GM13977 (cell line): ENCODE data around the gene RASSF5.
"Not testable (repeated sequence)": the region's sequence is repeated elsewhere in the genome, so short reads cannot be mapped to it uniquely, and the experiment has no call there.

Experiments used
- DNase-seq: peaks from one replicate; pipeline ENCODE4 v3.0.0; 2012; ENCODE audit warnings: low spot score
- in situ Hi-C: fragments of 300-500 bp; cut with MboI; formaldehyde crosslinking; loops from one replicate; pipeline ENCODE4 v1.12.0; 2022; ENCODE audit warnings: low sequenced_read_pairs, low pct_unique_long_range_greater_than_20kb, mixed read lengths, inconsistent platforms; ENCODE audit not compliant: unreplicated experiment
- TF ChIP-seq, protein P1 (sequence below): IDR thresholded peaks from 2 replicates; pipeline ENCODE4 v1.5.1; 2012; ENCODE audit warnings: mild to moderate bottlenecking, control low read depth; ENCODE audit not compliant: insufficient read depth; ENCODE audit errors: extremely low read depth, missing control alignments

Gene RASSF5

GRCh38 chr1:206480211-206480610 lies 27.1 kb upstream of the RASSF5 start:
- TF ChIP-seq, protein P1, sequence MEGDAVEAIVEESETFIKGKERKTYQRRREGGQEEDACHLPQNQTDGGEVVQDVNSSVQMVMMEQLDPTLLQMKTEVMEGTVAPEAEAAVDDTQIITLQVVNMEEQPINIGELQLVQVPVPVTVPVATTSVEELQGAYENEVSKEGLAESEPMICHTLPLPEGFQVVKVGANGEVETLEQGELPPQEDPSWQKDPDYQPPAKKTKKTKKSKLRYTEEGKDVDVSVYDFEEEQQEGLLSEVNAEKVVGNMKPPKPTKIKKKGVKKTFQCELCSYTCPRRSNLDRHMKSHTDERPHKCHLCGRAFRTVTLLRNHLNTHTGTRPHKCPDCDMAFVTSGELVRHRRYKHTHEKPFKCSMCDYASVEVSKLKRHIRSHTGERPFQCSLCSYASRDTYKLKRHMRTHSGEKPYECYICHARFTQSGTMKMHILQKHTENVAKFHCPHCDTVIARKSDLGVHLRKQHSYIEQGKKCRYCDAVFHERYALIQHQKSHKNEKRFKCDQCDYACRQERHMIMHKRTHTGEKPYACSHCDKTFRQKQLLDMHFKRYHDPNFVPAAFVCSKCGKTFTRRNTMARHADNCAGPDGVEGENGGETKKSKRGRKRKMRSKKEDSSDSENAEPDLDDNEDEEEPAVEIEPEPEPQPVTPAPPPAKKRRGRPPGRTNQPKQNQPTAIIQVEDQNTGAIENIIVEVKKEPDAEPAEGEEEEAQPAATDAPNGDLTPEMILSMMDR, result no peak
- DNase-seq, result no peak
- in situ Hi-C loops, result no loop called here

GRCh38 chr1:206482611-206483010 lies 24.7 kb upstream of the RASSF5 start:
- no peak for DNase-seq
- in situ Hi-C loops, result no loop called here
- TF ChIP-seq, protein P1, result no peak

DNA sequence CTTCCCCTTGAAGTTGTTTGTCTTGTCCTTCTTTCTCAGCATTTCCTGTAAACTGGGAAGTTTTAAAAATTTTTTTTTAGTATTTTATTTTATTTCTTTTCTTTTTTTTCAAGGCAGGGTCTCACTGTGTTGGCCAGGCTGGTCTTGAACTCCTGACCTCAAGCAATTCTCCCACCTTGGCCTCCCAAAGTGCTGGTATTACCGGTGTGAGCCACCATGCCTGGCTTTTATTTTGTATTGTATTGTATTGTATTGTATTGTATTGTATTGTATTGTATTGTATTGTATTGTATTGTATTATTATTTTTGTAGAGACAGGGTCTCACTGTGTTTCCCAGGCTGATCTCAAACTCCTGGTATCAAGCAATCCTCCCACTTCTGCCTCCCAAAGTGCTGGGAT lies 23.5 kb upstream of the RASSF5 start:
- DNase-seq, in situ Hi-C loops: not testable (repeated sequence)

- in situ Hi-C loops, result loop anchor here (5.0 kb wide), 1 partner anchor 107 kb away; no protein-coding TSS in a partner anchor
- DNase-seq, result no peak
- TF ChIP-seq, protein P1, result no peak
Observed at GRCh38 chr1:206484901-206485300, 22.4 kb upstream of the RASSF5 start.

DNA sequence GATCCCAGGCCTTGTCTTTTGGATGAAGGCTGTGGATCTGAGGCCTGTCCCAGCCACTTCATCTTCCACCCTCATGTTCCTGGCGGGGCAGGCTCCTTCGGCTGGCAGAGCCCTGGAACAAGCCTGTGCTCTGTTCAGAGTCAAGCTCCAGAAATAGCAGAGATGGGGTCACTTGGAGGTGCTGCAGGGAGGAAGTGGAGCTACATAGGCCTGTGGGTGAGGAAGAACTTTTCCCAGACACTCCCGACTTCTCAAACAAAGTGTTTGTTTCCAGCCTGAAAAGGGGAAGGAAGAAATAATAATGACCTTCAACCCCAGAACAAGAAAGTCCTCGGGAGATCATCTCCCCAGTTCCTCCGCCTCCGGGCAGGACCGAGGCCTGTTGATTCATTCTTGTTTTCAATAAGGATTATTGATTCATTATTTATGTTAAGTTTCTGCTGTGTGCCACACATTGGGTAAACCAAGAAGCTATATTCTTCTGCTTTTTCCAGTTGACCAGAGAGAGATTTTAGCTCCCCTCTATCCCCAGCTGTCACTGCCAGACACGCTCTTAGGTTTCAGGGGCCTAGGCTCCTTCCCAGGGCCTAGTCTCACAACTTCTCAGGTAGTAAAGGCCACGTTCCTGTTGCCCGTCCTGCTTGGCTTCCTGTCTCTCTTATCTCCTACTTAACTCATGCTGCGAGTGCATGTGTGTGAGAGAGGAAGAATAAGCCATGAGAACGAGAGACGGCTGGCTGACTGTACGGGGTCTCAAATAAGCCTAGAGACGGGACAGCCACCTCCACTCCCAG lies 20.1 kb upstream of the RASSF5 start:
- no peak for DNase-seq
- in situ Hi-C loops, result loop anchor here (5.0 kb wide), 1 partner anchor 105 kb away; no protein-coding TSS in a partner anchor
- TF ChIP-seq, protein P1, result no peak

GRCh38 chr1:206487970-206488369 lies 19.4 kb upstream of the RASSF5 start:
- no peak for DNase-seq
- TF ChIP-seq, protein P1, result no peak
- in situ Hi-C loops, result loop anchor here (5.0 kb wide), 1 partner anchor 104 kb away; no protein-coding TSS in a partner anchor

DNA sequence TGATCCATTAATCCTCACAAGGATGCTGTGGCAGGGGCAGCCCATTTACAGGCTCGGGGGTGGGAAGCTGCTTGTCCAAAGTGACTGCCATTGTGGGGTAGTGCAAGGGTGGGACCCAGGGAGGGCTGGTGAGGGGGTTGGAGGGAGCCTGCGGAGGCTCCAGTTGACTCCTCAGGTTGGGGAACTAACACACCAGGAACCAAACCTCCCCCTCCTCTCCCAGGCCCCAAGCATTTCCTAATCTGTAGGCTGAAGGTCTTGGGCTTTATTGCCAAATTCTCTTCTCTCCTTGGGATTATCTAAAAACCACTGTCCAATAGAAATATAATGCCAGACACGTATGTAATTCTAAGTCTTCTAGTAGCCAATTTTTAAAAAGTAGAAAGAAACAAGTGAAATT lies 18.9 kb upstream of the RASSF5 start:
- TF ChIP-seq, protein P1, result no peak
- in situ Hi-C loops, result loop anchor here (5.0 kb wide), 1 partner anchor 104 kb away; no protein-coding TSS in a partner anchor
- DNase-seq, result no peak
